ENCODE data around the gene SGCD.

Gene SGCD

GRCh38 chr5:156498226-156498980 lies 171.4 kb downstream of the SGCD start:
- DNase-seq (ENCODE audit: insufficient read length, low spot score) (no peak), FAIRE-seq (no peak)

- FAIRE-seq: no peak
- DNase-seq (ENCODE audit: insufficient read length, low spot score): no peak
Observed at GRCh38 chr5:156500755-156501154, 173.8 kb downstream of the SGCD start.

- no peak for DNase-seq (ENCODE audit: insufficient read length, low spot score)
- no peak for FAIRE-seq
Observed at GRCh38 chr5:156505101-156505500, 178.1 kb downstream of the SGCD start.

GRCh38 chr5:156513123-156513815 lies 186.3 kb downstream of the SGCD start:
- FAIRE-seq (no peak), DNase-seq (ENCODE audit: insufficient read length, low spot score) (no peak)

GRCh38 chr5:156515121-156515520 lies 188.2 kb downstream of the SGCD start:
- no peak for DNase-seq (ENCODE audit: insufficient read length, low spot score)
- no peak for FAIRE-seq

GRCh38 chr5:156515803-156516360 lies 188.9 kb downstream of the SGCD start:
- no peak for DNase-seq (ENCODE audit: insufficient read length, low spot score)
- FAIRE-seq: no peak

GRCh38 chr5:156522651-156523529 lies 195.9 kb downstream of the SGCD start:
- FAIRE-seq: no peak

GRCh38 chr5:156523607-156524006 lies 196.6 kb downstream of the SGCD start:
- FAIRE-seq: no peak

More at GRCh38 chr5:156522651-156523529, 195.9 kb downstream of the SGCD start:
- DNase-seq (ENCODE audit: insufficient read length, low spot score): no peak

GRCh38 chr5:156526081-156526925 lies 199.3 kb downstream of the SGCD start:
- DNase-seq (ENCODE audit: insufficient read length, low spot score): no peak
- no peak for FAIRE-seq

More at GRCh38 chr5:156523607-156524006, 196.6 kb downstream of the SGCD start:
- DNase-seq (ENCODE audit: insufficient read length, low spot score): no peak

- FAIRE-seq: no peak
- DNase-seq (ENCODE audit: insufficient read length, low spot score): no peak
Observed at GRCh38 chr5:156527611-156528010, 200.6 kb downstream of the SGCD start.

- FAIRE-seq (no peak), DNase-seq (ENCODE audit: insufficient read length, low spot score) (no peak)
Observed at GRCh38 chr5:156528673-156529072, 201.7 kb downstream of the SGCD start.

- FAIRE-seq (no peak), DNase-seq (ENCODE audit: insufficient read length, low spot score) (no peak)
Observed at GRCh38 chr5:156529892-156530291, 202.9 kb downstream of the SGCD start.

- FAIRE-seq (no peak), DNase-seq (ENCODE audit: insufficient read length, low spot score) (no peak)
Observed at GRCh38 chr5:156531199-156531598, 204.2 kb downstream of the SGCD start.

- FAIRE-seq (no peak), DNase-seq (ENCODE audit: insufficient read length, low spot score) (no peak)
Observed at GRCh38 chr5:156532921-156533320, 206.0 kb downstream of the SGCD start.

- no peak for FAIRE-seq
- no peak for DNase-seq (ENCODE audit: insufficient read length, low spot score)
Observed at GRCh38 chr5:156534085-156534484, 207.1 kb downstream of the SGCD start.

- FAIRE-seq: no peak
- DNase-seq (ENCODE audit: insufficient read length, low spot score): no peak
Observed at GRCh38 chr5:156534906-156535485, 208.0 kb downstream of the SGCD start.

- DNase-seq (ENCODE audit: insufficient read length, low spot score) (no peak), FAIRE-seq (no peak)
Observed at GRCh38 chr5:156540491-156540890, 213.5 kb downstream of the SGCD start.

- no peak for FAIRE-seq
- no peak for DNase-seq (ENCODE audit: insufficient read length, low spot score)
Observed at GRCh38 chr5:156541582-156541981, 214.6 kb downstream of the SGCD start.

GRCh38 chr5:156543348-156544145 lies 216.6 kb downstream of the SGCD start:
- FAIRE-seq: no peak

More at GRCh38 chr5:156543348-156544145, 216.6 kb downstream of the SGCD start:
- no peak for DNase-seq (ENCODE audit: insufficient read length, low spot score)
